PC-3 (cell line): ENCODE data around the gene ABCB8.

Experiments
- EZH2 ChIP-seq: fragments of 300-600 bp; sonication (generic); IDR thresholded peaks from one replicate; pipeline ENCODE4 v1.6.1; 2017; ENCODE audit warnings: antibody characterized with exemption, mild to moderate bottlenecking, low read length; ENCODE audit not compliant: unreplicated experiment
- EZH2phosphoT487 ChIP-seq: fragments of 300-600 bp; sonication (generic); IDR thresholded peaks from 2 replicates; pipeline ENCODE4 v1.6.1; 2018; ENCODE audit warnings: mild to moderate bottlenecking, antibody characterized with exemption, low read length, borderline replicate concordance
- TF ChIP-seq, protein P1 (sequence below): fragments of 300-600 bp; sonication (generic); conservative IDR thresholded peaks from 2 replicates; pipeline ENCODE4 v1.5.1; 2017; ENCODE audit warnings: antibody characterized with exemption, low read depth, mild to moderate bottlenecking, low read length

DNA sequence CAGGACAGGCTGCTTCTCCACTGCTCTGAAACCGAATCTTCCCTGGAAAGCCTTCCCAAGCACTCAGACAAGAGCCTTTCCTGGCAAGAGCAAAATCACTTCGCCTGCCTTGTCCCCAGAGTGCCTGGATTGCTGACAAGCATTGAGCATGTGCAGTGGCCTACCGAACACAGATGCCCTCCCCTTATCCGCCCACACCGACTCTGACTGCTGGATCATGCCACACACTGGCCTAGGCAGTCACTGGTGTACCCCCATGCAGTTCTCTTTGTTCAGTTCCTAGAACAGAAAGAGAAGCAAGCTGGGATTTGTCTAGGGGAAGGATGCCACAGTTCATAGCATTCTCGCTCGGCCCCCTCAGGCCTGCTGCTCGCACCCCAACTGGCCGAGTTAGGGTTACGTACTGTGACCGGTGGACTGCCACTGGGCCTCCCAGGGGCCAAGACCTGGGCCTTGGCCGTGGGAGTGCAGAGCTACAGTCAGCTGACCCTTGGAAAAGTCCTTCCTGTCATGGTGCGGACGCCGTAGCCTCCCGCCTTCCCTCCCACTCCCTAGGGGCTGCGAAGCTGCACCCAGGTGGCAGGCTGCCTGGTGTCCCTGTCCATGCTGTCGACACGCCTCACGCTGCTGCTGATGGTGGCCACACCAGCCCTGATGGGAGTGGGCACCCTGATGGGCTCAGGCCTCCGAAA, 6.9 kb downstream of the ABCB8 start:
- TF ChIP-seq EZH2: no peak
- TF ChIP-seq, protein P1, sequence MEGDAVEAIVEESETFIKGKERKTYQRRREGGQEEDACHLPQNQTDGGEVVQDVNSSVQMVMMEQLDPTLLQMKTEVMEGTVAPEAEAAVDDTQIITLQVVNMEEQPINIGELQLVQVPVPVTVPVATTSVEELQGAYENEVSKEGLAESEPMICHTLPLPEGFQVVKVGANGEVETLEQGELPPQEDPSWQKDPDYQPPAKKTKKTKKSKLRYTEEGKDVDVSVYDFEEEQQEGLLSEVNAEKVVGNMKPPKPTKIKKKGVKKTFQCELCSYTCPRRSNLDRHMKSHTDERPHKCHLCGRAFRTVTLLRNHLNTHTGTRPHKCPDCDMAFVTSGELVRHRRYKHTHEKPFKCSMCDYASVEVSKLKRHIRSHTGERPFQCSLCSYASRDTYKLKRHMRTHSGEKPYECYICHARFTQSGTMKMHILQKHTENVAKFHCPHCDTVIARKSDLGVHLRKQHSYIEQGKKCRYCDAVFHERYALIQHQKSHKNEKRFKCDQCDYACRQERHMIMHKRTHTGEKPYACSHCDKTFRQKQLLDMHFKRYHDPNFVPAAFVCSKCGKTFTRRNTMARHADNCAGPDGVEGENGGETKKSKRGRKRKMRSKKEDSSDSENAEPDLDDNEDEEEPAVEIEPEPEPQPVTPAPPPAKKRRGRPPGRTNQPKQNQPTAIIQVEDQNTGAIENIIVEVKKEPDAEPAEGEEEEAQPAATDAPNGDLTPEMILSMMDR: no peak
- no peak for TF ChIP-seq EZH2phosphoT487
